Calu3 (cell line): Measurements from ENCODE around the gene BID. TPM values are rescaled to one million over a fixed set of nuclear protein-coding genes. Genes with fewer than 3 reads are reported as not detected.
"Not testable (repeated sequence)": the region's sequence is repeated elsewhere in the genome, so short reads cannot be mapped to it uniquely, and the experiment has no call there.

Source experiments
- BruUV-seq: library from RNA; stranded (reverse); fragments of 400-500 nt; replicated peaks from 2 replicates; lab custom pipeline; 2021; lab: Mats Ljungman, UMichigan
- CTCF ChIA-PET: fragments of 300-600 bp; sonication (Branson Sonifier 250); formaldehyde crosslinking; loops from one replicate; lab custom pipeline; 2022; ENCODE audit warnings: antibody characterized with exemption; lab: Charles Lee
- DNase-seq: peaks from one replicate; pipeline ENCODE4 v3.0.0; 2022
- H3K27ac Mint-ChIP-seq: one replicate; pipeline ENCODE4 v1.8.0; 2022; ENCODE audit warnings: mixed read lengths; ENCODE audit not compliant: unreplicated experiment
- H3K27me3 Mint-ChIP-seq: one replicate; pipeline ENCODE4 v1.8.0; 2022; ENCODE audit warnings: mixed read lengths; ENCODE audit not compliant: unreplicated experiment
- H3K36me3 Mint-ChIP-seq: one replicate; pipeline ENCODE4 v1.8.0; 2022; ENCODE audit warnings: mild to moderate bottlenecking, moderate library complexity, mixed read lengths; ENCODE audit not compliant: insufficient read depth, unreplicated experiment
- H3K4me1 Mint-ChIP-seq: one replicate; pipeline ENCODE4 v1.8.0; 2022; ENCODE audit warnings: mild to moderate bottlenecking, low read depth, mixed read lengths; ENCODE audit not compliant: unreplicated experiment
- H3K4me3 Mint-ChIP-seq: one replicate; pipeline ENCODE4 v1.8.0; 2022; ENCODE audit warnings: mild to moderate bottlenecking, low read depth, moderate library complexity, mixed read lengths; ENCODE audit not compliant: unreplicated experiment
- H3K9me3 Mint-ChIP-seq: one replicate; pipeline ENCODE4 v1.8.0; 2022; ENCODE audit warnings: low read depth, mixed read lengths; ENCODE audit not compliant: unreplicated experiment
- intact Hi-C: fragments of 100-400 bp; cut with micrococcal nuclease; formaldehyde crosslinking; loops from one replicate; pipeline ENCODE4 v1.10.0; 2022; ENCODE audit not compliant: unreplicated experiment
- total RNA-seq: library from RNA; stranded (reverse); gene quantifications from 2 replicates; pipeline ENCODE4 v1.2.3, GENCODE V29; 2022
- TF ChIP-seq, protein P1 (sequence below): fragments of 200-600 bp; IDR thresholded peaks from one replicate; pipeline ENCODE4 v1.8.0; 2022; ENCODE audit warnings: antibody characterized with exemption; ENCODE audit not compliant: unreplicated experiment

BID gene
- total RNA-seq, 1 experiment from 2014 or later, result 99.3 TPM

DNA sequence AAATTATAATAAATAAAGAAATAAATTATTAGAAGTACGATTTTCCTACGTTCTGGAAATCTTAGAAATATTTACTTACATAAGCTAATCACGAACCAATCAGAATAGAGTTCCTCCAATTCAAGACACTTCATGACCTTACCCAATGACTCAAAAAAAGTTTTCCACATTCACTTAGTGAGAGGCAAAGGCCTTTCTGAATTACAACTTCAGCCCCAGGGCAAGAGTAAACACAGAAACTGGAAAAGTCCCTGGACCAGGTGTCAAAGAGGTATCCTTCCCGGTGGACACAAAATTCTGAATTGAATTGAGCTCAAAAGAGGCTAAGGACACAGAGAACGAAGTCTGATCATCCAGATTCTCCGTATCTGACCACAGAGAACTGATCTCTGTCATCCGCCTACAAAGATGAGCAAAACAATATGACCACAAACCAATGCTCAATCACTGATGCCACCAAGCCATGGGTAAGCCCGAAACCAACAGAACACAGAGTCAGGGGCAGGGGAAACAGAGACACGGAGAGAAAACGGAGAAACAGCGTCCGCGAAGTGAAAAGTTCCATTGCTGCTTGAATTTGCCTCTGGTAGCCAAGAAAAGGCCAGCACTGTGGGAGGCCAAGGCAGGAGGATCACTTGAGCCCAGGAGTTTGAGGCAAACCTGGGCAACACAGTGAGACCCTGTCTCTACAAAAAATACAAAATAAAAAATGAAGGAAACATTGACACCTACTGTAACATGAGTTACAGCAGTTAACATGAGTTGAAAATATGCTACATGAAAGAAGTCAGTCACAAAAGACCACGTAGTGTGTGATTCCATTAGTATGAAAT, 6.8 kb downstream of the BID start:
- CTCF ChIA-PET, result interaction anchor here (0.6 to 1.6 kb wide), 2 partner anchors 25 to 338 kb away, joined by 3 to 4 read pairs; no protein-coding TSS in a partner anchor
- Mint-ChIP-seq H3K27ac (no peak overlapping the region), H3K4me3 (no peak overlapping the region), H3K36me3 (peaks cover 25% of the 10 kb centered on the region), H3K27me3 (no peaks in the 10 kb centered on the region), H3K4me1 (peaks cover 31% of the 10 kb centered on the region), H3K9me3 (no peaks in the 10 kb centered on the region)
- DNase-seq, result no peak
- BruUV-seq, result no TSS peak
- TF ChIP-seq, protein P1, sequence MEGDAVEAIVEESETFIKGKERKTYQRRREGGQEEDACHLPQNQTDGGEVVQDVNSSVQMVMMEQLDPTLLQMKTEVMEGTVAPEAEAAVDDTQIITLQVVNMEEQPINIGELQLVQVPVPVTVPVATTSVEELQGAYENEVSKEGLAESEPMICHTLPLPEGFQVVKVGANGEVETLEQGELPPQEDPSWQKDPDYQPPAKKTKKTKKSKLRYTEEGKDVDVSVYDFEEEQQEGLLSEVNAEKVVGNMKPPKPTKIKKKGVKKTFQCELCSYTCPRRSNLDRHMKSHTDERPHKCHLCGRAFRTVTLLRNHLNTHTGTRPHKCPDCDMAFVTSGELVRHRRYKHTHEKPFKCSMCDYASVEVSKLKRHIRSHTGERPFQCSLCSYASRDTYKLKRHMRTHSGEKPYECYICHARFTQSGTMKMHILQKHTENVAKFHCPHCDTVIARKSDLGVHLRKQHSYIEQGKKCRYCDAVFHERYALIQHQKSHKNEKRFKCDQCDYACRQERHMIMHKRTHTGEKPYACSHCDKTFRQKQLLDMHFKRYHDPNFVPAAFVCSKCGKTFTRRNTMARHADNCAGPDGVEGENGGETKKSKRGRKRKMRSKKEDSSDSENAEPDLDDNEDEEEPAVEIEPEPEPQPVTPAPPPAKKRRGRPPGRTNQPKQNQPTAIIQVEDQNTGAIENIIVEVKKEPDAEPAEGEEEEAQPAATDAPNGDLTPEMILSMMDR, result no peak
- intact Hi-C loops, result no loop called here

DNA sequence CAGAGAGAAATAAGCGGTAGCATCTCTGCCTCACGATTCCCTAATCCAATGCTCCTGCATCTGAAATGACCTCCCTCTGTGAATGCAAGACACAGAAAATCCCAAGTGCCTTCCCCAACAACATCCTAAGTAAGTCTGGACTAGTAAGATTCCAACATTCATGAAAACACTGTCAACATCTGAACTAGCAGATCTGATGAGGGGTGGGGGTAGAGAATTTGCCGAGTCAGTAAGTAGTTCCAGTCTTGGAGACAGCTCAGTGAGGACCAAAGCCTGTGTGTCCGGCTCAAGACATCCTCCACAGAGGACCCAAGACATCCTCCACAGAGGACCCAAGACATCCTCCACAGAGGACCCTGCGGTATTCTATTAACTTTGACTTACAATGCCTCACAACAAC, 9.4 kb downstream of the BID start:
- H3K4me1 Mint-ChIP-seq, H3K27ac Mint-ChIP-seq, DNase-seq, BruUV-seq, H3K4me3 Mint-ChIP-seq, H3K27me3 Mint-ChIP-seq, intact Hi-C loops, H3K9me3 Mint-ChIP-seq, CTCF ChIA-PET: not testable (repeated sequence)
- peaks cover 10% of the 10 kb centered on the region for H3K36me3 Mint-ChIP-seq

DNA sequence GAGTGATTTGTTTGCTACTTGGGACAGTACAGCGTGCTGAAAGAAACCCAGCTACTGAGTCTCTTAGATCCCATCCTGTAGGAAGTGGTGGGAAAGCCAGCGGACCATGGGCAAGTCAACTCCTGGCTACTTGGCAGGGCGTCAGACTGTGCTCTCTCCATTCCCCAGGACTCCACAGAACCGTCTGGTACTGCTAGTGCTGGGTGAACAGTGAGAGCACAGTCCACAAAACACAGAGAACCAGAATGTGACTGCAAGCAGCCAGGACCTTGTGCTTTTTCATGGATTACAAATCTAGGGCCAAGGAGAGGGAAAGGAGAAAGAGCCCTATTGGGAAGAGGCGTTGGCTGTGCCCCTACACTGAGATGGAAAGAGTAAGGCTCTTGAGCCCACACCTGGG, 10.2 kb downstream of the BID start:
- TF ChIP-seq, protein P1, result no peak
- Mint-ChIP-seq H3K4me1 (peaks cover 8% of the 10 kb centered on the region), H3K4me3 (no peak overlapping the region), H3K9me3 (no peaks in the 10 kb centered on the region), H3K27me3 (no peaks in the 10 kb centered on the region), H3K36me3 (peaks cover 7% of the 10 kb centered on the region), H3K27ac (no peak overlapping the region)
- DNase-seq, result no peak
- intact Hi-C loops, result no loop called here
- BruUV-seq, result TSS peak; percentile 7
- CTCF ChIA-PET, result no interaction called here

DNA sequence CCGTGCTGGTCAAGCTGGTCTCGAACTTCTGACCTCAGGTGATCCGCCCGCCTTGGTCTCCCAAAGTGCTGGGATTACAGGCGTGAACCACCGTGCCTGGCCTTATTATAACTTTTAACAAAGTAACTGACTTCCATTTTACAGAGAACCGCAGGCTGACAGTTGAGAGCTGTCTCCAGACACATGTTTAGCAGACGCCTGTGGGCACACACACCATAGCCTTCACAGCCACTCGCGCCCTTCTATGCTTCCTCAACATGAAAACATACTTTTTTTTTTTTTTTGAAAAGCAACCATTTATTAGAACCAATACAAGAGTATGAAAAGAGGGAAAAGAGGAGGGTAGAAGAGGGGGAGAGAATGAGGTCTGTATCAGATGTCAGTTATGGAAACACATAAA, 10.8 kb downstream of the BID start:
- H3K9me3 Mint-ChIP-seq, H3K4me3 Mint-ChIP-seq, intact Hi-C loops, H3K27me3 Mint-ChIP-seq, H3K36me3 Mint-ChIP-seq, H3K27ac Mint-ChIP-seq, H3K4me1 Mint-ChIP-seq, BruUV-seq, DNase-seq, CTCF ChIA-PET: not testable (repeated sequence)

DNA sequence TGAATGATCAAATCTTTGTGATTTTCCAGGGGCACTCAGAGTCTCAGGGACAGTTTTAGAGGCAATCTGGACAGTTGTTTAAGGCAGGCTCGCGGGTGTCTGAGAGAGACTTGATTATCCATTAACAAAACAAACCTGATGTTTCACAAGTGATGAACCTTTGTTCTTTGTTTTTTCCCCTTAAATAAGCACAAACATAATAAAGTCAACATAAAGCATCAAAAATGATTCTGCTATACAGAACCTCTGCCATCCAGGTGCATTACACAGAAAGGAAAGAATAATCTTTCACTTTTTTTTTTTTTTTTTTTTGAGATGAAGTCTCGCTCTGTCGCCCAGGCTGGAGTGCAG, 13.2 kb downstream of the BID start:
- no peak for DNase-seq
- H3K36me3 Mint-ChIP-seq, result peaks cover 12% of the 10 kb centered on the region
- no peaks in the 10 kb centered on the region for H3K27me3 Mint-ChIP-seq
- H3K27ac Mint-ChIP-seq, result no peak overlapping the region
- no peaks in the 10 kb centered on the region for H3K9me3 Mint-ChIP-seq
- H3K4me1 Mint-ChIP-seq, result peaks cover 8% of the 10 kb centered on the region
- intact Hi-C loops, result no loop called here
- TF ChIP-seq, protein P1, result no peak
- CTCF ChIA-PET, result no interaction called here
- BruUV-seq, result no TSS peak
- H3K4me3 Mint-ChIP-seq, result no peak overlapping the region
